MCF 10A (cell line): Measurements from ENCODE around the gene MAGI3. TPM values are rescaled to one million over a fixed set of nuclear protein-coding genes. Genes with fewer than 3 reads are reported as not detected.

ENCODE experiments used
- BruUV-seq: library from RNA; stranded (reverse); fragments of 400-500 nt; replicated peaks from 2 replicates; lab custom pipeline; 2021; lab: Mats Ljungman, UMichigan
- CTCF ChIA-PET: fragments of 300-600 bp; sonication (Branson Sonifier 250); formaldehyde crosslinking; extraction: SDS; loops from one replicate; lab custom pipeline; 2021; ENCODE audit warnings: antibody characterized with exemption, inconsistent platforms; lab: Yijun Ruan, JAX
- POLR2A ChIA-PET: fragments of 300-600, 350-650 bp; sonication (Branson Sonifier 250); formaldehyde crosslinking; extraction: SDS; loops from one replicate; lab custom pipeline; 2020; ENCODE audit warnings: antibody characterized with exemption, inconsistent platforms; lab: Yijun Ruan, JAX
- DNase-seq: peaks from one replicate; pipeline ENCODE4 v3.0.0-alpha.2; 2018; ENCODE audit not compliant: unreplicated experiment
- H3K27ac Mint-ChIP-seq: one replicate; pipeline ENCODE4 v1.8.0; 2022; ENCODE audit warnings: mild to moderate bottlenecking, low read depth, mixed read lengths; ENCODE audit not compliant: unreplicated experiment
- H3K27me3 Mint-ChIP-seq: one replicate; pipeline ENCODE4 v1.8.0; 2022; ENCODE audit warnings: mixed read lengths; ENCODE audit not compliant: insufficient read depth, unreplicated experiment
- H3K36me3 Mint-ChIP-seq: one replicate; pipeline ENCODE4 v1.8.0; 2022; ENCODE audit warnings: mild to moderate bottlenecking, moderate library complexity, mixed read lengths; ENCODE audit not compliant: insufficient read depth, unreplicated experiment
- H3K4me1 Mint-ChIP-seq: one replicate; pipeline ENCODE4 v1.8.0; 2022; ENCODE audit warnings: mixed read lengths; ENCODE audit not compliant: insufficient read depth, unreplicated experiment
- H3K4me3 Mint-ChIP-seq: one replicate; pipeline ENCODE4 v1.8.0; 2022; ENCODE audit warnings: mild to moderate bottlenecking, moderate library complexity, mixed read lengths; ENCODE audit not compliant: unreplicated experiment
- H3K9me3 Mint-ChIP-seq: one replicate; pipeline ENCODE4 v1.8.0; 2022; ENCODE audit warnings: mixed read lengths; ENCODE audit not compliant: unreplicated experiment
- CTCF ChIP-seq: fragments of 200-600 bp; IDR thresholded peaks from one replicate; pipeline ENCODE4 v1.8.0; 2022; ENCODE audit warnings: antibody characterized with exemption, mild to moderate bottlenecking; ENCODE audit not compliant: unreplicated experiment
- intact Hi-C: fragments of 100-400 bp; cut with micrococcal nuclease; formaldehyde crosslinking; loops from 2 replicates; pipeline ENCODE4 v1.14.1; 2022
- total RNA-seq: library from RNA; stranded (reverse); gene quantifications from 2 replicates; pipeline ENCODE4 v1.2.3, GENCODE V29; 2022

The MAGI3 gene
- total RNA-seq, 1 experiment from 2014 or later = 14.3 TPM

- intact Hi-C loops = no loop called here
- Mint-ChIP-seq H3K27ac (peak overlapping the region; percentile 6), H3K4me3 (no peak overlapping the region), H3K9me3 (no peaks in the 10 kb centered on the region), H3K4me1 (peaks cover 27% of the 10 kb centered on the region), H3K27me3 (no peaks in the 10 kb centered on the region), H3K36me3 (peaks cover 8% of the 10 kb centered on the region)
- BruUV-seq = no TSS peak
- TF ChIP-seq CTCF = no peak
- DNase-seq = no peak
- CTCF ChIA-PET = no interaction called here
- POLR2A ChIA-PET = interaction anchor here (0.9 to 1.0 kb wide), 2 partner anchors 269 to 279 kb away, joined by 3 to 4 read pairs; no protein-coding TSS in a partner anchor
Observed at GRCh38 chr1:113662101-113662500, 271.8 kb downstream of the MAGI3 start.

GRCh38 chr1:113663165-113663951, 273.0 kb downstream of the MAGI3 start:
- Mint-ChIP-seq H3K4me3 (peak overlapping the region; percentile 11), H3K27ac (peak overlapping the region; percentile 44), H3K4me1 (peaks cover 27% of the 10 kb centered on the region), H3K36me3 (peaks cover 8% of the 10 kb centered on the region), H3K27me3 (no peaks in the 10 kb centered on the region), H3K9me3 (no peaks in the 10 kb centered on the region)
- TF ChIP-seq CTCF = no peak
- ChIA-PET CTCF (interaction anchor here (0.7 kb wide), 2 partner anchors 13 to 520 kb away, joined by 3 read pairs; no protein-coding TSS in a partner anchor), POLR2A (interaction anchor here (0.7 to 0.9 kb wide), 2 partner anchors 272 to 281 kb away, joined by 4 read pairs; no protein-coding TSS in a partner anchor)
- intact Hi-C loops = no loop called here
- DNase-seq = peak; percentile 46
- no TSS peak for BruUV-seq

GRCh38 chr1:113665071-113665470, 274.8 kb downstream of the MAGI3 start:
- DNase-seq = no peak
- intact Hi-C loops = no loop called here
- BruUV-seq = no TSS peak
- no peaks in the 10 kb centered on the region for H3K27me3 Mint-ChIP-seq
- no peaks in the 10 kb centered on the region for H3K9me3 Mint-ChIP-seq
- POLR2A ChIA-PET = interaction anchor here (0.8 to 0.9 kb wide), 2 partner anchors 13 to 271 kb away, joined by 3 read pairs; no protein-coding TSS in a partner anchor
- H3K27ac Mint-ChIP-seq = no peak overlapping the region
- no peak for TF ChIP-seq CTCF
- peaks cover 24% of the 10 kb centered on the region for H3K4me1 Mint-ChIP-seq
- CTCF ChIA-PET = interaction anchor here (0.6 to 1.0 kb wide), 5 partner anchors 127 to 525 kb away, joined by 3 to 6 read pairs (median 3); no protein-coding TSS in a partner anchor
- no peak overlapping the region for H3K4me3 Mint-ChIP-seq
- peaks cover 4% of the 10 kb centered on the region for H3K36me3 Mint-ChIP-seq

GRCh38 chr1:113666126-113666525, 275.8 kb downstream of the MAGI3 start:
- Mint-ChIP-seq H3K9me3 (no peaks in the 10 kb centered on the region), H3K27ac (no peak overlapping the region), H3K4me3 (no peak overlapping the region), H3K27me3 (no peaks in the 10 kb centered on the region), H3K36me3 (no peaks in the 10 kb centered on the region), H3K4me1 (peaks cover 19% of the 10 kb centered on the region)
- ChIA-PET CTCF (interaction anchor here (0.6 to 1.8 kb wide), 3 partner anchors 10 to 526 kb away, joined by 4 to 5 read pairs (median 4); no protein-coding TSS in a partner anchor), POLR2A (interaction anchor here (1.1 kb wide), 1 partner anchor 196 kb away, joined by 3 read pairs; no protein-coding TSS in a partner anchor)
- no TSS peak for BruUV-seq
- no peak for DNase-seq
- intact Hi-C loops = no loop called here
- TF ChIP-seq CTCF = no peak
